GM12891 (cell line): ENCODE results near the gene YOD1.

Experiments
- PAX5 ChIP-seq: IDR thresholded peaks from 2 replicates; pipeline ENCODE4 v1.6.1; 2011; ENCODE audit warnings: low read length, moderate library complexity, mild to moderate bottlenecking; ENCODE audit not compliant: insufficient read depth, severe bottlenecking
- POLR2A ChIP-seq: IDR thresholded peaks from 2 replicates; pipeline ENCODE4 v1.6.1; 2011; ENCODE audit warnings: low read depth, low read length, control low read depth
- POLR2AphosphoS5 ChIP-seq: IDR thresholded peaks from 2 replicates; pipeline ENCODE4 v1.6.1; 2011; ENCODE audit warnings: low read depth, low read length, control low read depth

DNA sequence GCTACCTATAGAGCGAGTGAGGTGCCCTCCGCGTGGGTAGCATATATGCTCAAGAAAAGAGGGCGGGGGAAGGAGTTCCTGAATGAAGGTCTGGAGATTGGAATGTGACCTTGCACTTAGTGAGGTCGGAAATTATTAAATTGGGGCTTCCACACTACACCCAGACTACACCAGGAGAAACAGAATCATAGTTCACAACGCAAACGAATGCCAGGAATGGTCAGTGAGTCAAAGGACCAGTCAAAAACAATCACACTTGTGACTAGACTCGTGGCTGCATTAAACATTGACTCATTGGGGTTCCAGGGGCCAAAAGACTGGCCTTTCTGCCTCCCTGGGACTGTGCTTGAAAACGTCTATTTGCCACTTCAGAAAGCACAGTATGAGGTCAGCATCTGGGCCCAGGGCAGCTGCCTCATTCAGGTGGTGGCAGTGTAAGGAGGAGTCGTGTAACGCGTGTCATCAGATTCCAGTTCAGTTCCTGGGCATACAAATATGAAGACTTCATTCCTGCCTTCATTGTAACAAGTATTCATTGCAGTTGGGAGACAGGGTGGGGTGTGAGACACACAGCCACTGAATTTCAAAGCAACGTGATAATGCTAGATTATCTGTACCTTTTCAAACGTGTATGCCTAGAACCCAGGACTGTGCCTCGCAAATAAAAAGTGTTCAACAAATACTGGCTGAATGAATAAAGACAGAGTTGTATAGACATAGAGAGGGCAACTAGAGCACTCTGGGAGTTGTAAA, at the start of gene YOD1:
- TF ChIP-seq POLR2A (no peak), POLR2AphosphoS5 (no peak), PAX5 (no peak)
